Brain microvascular endothelial cell (primary cell): ENCODE data around the gene H19.

Source experiments
- DNase-seq: peaks from one replicate; pipeline ENCODE4 v3.0.0-alpha.2; 2020
- H3K27ac ChIP-seq: fragments of 250-450 bp; sonication (Bioruptor Pico); 2 replicates; pipeline ENCODE4 v1.5.1; 2020; ENCODE audit warnings: mild to moderate bottlenecking, moderate library complexity
- H3K27me3 ChIP-seq: fragments of 250-450 bp; sonication (Bioruptor Pico); replicated peaks from 2 replicates; pipeline ENCODE4 v1.5.1; 2020; ENCODE audit warnings: mild to moderate bottlenecking
- H3K36me3 ChIP-seq: fragments of 250-450 bp; sonication (Bioruptor Pico); replicated peaks from 2 replicates; pipeline ENCODE4 v1.5.1; 2020; ENCODE audit warnings: mild to moderate bottlenecking
- H3K4me3 ChIP-seq: 2 replicates; pipeline ENCODE4 v1.5.1; 2011; ENCODE audit warnings: low read depth, mild to moderate bottlenecking, control low read depth, low read length, moderate library complexity
- CTCF ChIP-seq: IDR thresholded peaks from 2 replicates; pipeline ENCODE4 v1.5.1; 2011; ENCODE audit warnings: low read depth, mild to moderate bottlenecking, moderate library complexity, low read length, control low read depth, inconsistent platforms; ENCODE audit errors: missing control alignments
- in situ Hi-C: cut with HindIII; loops from 2 replicates; pipeline ENCODE4 v1.10.0; 2017; ENCODE audit warnings: low sequenced_read_pairs, low pct_ligation_motif_present

Gene H19

DNA sequence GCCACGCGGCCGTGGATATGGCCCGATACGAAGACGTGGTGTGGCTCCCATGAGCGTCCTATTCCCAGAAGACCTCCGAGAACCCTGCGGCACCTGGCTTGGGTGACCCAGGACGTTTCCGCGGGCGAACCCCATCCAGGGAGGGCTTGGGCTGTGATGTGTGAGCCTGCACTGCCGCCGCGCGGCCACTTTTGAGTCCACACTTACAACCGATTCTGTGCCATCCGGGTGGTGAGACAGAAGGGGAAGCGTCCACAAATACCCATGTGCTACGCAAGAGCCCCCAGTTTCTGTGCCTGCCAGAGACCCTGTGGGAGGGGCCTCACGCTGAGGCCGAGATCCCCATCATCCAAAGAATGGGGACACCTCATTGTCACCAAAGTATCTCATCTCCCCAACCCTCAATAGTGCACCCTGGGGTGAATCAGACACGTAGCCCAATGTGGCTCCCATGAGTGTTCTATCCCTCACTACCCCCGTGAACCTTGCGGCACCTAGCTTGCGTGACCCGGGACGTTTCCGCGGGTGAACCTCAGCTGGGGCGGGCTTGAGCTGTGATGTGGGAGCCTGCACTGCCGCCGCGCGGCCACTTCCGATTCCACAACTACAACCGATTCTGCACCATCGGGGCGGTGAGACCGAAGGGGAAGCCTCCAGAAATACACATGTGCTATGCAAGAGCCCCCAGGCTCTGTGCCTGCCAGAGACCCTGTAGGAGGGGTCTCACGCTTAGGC, 4.6 kb upstream of the H19 start:
- TF ChIP-seq CTCF, result no peak
- Histone ChIP-seq H3K36me3 (no peaks in the 10 kb centered on the region), H3K4me3 (no peak overlapping the region), H3K27me3 (no peaks in the 10 kb centered on the region), H3K27ac (no peak overlapping the region)
- in situ Hi-C loops, result no loop called here
- no peak for DNase-seq

DNA sequence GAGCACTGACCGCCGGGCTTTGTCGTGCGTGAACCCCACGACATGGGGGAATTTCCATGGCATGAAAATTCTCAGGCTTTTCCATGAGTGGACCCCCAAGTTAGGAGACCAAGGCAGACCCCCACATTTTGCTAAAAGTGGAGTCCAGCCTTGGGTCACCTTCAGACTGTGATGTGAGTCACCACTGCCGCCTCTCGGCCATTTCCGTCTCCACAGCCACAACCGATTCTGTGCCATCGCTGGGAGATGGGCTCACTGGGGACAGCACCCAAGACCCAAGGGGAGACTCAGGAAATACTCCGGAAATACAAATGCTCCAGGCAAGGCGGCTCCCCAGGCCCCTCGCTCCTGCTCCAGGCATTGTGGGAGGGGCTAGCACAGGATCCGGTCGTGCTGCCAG, 1.2 kb upstream of the H19 start:
- Histone ChIP-seq H3K27ac (no peak overlapping the region), H3K36me3 (no peaks in the 10 kb centered on the region), H3K27me3 (no peaks in the 10 kb centered on the region), H3K4me3 (no peak overlapping the region)
- no peak for TF ChIP-seq CTCF
- DNase-seq, result no peak
- in situ Hi-C loops, result no loop called here

DNA sequence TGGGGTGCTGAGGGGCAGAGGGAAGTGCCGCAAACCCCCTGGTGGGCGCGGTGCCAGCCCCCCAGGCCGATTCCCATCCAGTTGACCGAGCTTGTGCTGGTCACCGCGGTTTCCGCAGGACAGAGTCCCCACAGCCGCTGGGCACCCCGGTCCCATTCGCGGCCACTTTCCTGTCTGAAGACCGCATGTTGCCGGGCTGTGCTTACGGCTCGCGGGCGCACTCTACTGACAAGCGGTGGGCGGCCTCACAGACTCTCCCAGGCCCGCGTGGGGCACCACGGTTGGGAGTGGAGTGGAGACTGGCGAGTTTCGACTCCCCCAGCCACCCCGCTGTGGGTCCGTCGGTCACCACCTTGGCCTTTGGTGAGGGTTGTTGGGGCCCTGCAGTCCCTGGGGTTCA, 648 bp upstream of the H19 start:
- in situ Hi-C loops, result no loop called here
- TF ChIP-seq CTCF, result no peak
- H3K4me3 ChIP-seq, result no peak overlapping the region
- no peaks in the 10 kb centered on the region for H3K36me3 ChIP-seq
- H3K27ac ChIP-seq, result no peak overlapping the region
- no peaks in the 10 kb centered on the region for H3K27me3 ChIP-seq
- no peak for DNase-seq

DNA sequence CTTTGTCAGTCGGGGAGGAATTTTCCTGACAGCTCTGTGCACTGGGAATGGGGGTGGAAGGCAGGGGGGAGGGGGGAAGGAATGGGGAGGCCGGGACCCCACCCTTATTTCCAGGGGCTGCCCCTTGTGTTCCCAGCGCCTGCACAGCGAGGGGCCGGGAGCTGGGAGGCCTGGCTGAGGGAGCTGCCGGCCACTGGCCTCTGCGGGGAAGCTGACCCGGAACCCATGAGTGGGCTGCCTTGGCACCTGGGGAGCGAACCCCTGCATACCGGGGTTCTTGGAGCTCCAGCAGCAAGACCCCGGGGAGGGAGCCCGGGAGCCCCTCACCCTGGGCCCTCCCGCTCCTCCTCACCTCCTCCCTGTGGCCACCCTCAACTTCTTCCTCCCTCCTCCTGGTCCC, 3.5 kb downstream of the H19 start:
- H3K4me3 ChIP-seq, result no peak overlapping the region
- in situ Hi-C loops, result no loop called here
- no peak overlapping the region for H3K27ac ChIP-seq
- no peak for TF ChIP-seq CTCF
- DNase-seq, result no peak
- H3K27me3 ChIP-seq, result no peaks in the 10 kb centered on the region
- no peaks in the 10 kb centered on the region for H3K36me3 ChIP-seq

- Histone ChIP-seq H3K27ac (no peak overlapping the region), H3K4me3 (no peak overlapping the region), H3K27me3 (no peaks in the 10 kb centered on the region), H3K36me3 (no peaks in the 10 kb centered on the region)
- in situ Hi-C loops, result no loop called here
- TF ChIP-seq CTCF, result no peak
- no peak for DNase-seq
Measured at GRCh38 chr11:1992111-1992510, 5.5 kb downstream of the H19 start.
